Activated CD8-positive, alpha-beta memory T cell treated with anti-CD3 and anti-CD28 coated beads, Interleukin-2, amount 50 U/mL, for 24 hours (primary cell): ENCODE measurements around the gene PSD2.
A peak's percentile ranks its signal among the peaks of the same experiment; 100 is the strongest.

ENCODE experiments used
- DNase-seq: peaks from one replicate; pipeline ENCODE4 v3.0.0-alpha.2; 2020; ENCODE audit errors: extremely low read depth

Gene PSD2

DNA sequence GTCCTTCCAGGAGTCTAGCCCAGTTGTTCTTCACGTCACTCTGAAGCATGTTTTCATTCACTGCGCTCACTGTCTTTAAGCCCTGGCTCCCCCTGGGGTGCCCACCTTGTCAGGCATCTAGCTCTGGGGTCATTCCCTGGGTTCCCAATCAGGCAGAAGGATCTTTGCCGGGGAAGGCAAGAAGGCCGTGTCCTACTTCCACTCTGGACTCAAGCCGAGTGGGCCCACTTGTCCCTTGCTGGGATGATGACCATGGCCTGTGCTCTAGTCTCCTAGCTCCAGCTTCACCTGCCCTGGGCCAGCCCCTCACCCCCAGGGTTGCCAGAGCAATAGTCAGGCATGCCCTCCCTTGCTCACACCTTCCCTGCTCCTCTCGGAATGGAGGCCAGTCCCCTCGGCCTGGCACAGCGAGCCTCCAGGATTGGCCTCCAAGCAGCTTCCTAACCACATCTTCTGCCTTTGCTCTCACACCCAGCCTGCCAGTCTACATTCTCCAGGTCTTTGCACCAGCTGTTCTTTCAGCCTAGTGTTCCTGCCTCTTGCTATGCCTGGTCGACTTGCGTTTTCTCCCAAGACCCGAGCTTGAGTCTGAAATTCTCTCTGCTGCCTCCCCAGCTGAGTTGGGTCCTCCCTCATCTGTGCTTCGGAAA, 32.2 kb upstream of the PSD2 start:
- DNase-seq: no peak

DNA sequence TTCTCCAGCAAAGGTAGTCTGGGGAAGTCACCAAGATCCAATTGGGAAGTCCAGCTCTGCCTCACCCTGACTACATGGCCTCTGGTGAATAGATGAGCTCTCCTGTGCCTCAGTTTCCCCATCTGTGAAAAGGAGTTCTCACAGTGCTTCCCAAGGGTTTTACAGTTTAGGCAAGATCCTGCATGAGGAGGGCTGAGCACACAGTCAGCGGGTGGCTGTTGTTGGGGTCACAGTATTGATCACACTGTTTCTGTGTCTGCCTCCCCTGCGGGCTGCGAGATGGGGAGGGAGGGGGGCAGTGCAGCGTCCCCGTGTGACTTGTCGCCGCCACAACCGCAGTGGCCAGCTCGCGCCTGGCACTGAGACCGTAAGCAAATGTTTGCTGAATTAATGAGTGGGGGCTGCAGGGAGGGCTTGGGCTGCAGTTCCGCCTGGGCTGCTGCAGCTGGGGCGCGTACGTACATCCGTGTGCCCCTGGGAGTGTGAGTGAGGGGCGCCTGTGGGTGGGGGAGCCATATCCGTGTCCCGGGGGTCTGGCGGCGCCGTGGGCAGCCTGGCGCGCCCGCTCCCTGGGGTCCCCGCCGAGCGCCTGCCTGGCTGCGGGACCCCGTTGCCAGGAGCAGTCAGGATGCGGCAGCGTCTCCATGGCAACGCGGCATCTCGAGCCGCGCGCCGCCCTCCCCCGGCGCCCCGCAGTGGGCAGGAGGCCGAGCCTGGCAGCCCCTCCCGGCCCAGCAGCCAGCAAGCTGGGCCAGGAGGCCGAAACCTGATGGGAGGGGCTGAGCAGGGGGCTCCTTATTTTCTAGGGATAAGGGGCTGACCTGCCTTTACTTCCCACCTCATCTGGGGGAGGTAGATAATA, 31.4 kb upstream of the PSD2 start:
- DNase-seq: no peak

DNA sequence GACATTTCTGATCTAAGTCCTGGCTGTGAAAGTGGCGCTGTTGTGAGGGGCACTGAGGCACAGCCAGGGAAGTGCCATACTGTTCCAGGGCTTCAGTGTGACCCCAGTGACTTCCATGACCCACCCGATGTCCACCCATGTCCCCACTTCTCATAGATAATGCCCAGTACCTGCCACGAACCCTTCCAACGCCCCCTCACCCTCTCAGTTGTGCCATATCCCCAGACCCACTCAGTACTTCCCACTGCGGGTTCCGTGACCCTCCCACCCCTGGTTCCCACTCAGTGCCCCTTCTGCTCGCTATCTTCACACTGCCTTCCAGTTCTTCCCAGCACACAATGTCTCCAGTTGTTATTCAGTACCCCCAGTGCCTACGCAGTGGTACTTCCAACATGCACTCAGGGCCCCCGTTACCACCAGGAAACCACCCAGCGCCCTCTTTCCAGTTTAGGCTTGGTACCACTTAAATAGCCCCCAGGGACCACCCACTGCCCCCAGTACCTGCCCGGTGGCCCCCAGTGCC, 30.7 kb upstream of the PSD2 start:
- DNase-seq: no peak

DNA sequence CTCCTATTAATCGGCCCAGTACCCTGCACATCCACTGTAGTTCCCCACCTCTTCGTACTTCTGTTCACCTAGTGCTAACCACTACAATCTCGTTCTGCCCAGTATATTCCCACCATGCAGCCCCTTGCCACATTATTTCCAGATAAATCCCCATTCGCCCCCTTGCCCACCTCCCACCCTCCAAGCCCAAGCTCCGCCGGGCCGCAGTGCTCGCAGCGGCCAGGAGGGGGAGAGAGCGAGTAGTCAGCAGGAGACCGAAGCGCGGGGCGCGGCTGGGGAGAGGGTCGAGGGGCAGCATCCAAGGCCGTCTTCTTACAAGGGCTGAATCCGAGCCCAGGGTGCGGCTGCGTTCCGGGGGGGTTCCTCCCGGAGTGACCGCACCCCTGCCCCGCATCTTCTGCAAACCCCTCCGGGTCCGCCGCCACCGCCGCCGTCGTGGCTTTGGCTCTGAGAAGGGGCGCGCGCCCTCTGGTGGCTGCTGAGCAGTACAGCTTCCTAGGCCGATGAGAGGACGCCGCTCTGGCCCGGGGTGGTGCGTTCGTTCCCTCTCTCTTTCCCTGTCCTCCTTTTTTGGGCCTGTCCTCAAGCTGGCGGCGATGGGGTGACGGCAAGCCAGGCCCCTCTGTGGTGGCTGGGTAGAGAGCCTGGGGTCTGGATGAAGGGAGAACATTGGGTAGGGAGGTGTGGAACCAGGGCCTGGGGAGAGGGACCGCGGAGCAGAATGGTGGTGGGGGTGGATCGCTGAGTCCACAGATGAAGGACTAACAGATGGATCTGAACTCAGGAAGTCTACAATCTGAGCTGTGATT, 30.0 kb upstream of the PSD2 start:
- no peak for DNase-seq

DNA sequence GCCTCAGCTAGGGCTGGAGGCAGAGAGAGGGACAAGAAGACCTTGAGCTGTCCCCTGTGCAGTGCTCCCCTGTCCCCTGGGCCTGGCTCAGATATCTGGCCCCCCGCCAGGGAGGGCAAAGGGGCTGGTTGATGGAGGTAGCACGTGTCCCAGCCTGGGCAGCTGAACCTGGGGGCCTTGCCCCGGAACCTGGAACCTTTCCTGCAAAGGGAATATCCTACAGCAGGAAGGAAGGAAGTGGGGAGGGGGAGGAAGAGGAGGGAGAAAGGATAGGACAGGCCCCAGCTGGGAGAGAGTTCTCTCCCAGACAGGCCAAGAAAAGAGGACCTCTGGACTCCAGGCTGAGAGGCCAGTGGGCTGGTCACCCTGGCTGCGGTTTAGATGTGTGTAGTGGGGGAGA, 27.6 kb upstream of the PSD2 start:
- no peak for DNase-seq

DNA sequence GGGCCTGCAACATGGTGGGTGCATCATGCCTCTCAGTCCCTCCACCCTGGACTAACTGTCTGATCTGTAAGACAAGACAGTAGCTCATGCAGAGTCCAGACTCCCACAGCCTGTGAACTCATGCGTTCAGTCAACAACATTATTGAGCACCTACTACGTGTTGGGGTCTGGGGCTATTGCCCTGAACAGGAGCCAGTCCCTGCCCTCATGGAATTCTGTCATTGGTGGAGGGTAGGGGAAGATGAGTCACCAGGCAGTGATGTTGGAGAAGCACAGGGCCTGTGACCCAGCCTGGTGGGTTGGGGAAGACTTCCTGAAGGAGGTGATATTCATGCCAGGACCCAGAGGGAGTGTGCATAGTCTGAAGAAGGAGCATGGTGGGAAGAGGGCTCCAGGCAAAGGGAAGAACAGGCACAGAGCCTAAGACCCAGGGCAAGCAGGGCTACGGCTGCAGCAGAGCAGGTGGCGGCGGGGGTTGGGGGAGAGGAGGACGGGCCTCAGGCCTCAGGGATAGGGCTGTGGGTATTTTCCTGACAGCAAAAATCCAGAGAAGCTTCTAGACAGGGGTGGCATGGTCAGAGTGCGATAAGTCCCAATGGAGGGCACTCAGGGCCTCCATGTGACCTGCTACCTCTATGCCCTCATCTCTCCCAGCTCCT, 26.7 kb upstream of the PSD2 start:
- DNase-seq: no peak

DNA sequence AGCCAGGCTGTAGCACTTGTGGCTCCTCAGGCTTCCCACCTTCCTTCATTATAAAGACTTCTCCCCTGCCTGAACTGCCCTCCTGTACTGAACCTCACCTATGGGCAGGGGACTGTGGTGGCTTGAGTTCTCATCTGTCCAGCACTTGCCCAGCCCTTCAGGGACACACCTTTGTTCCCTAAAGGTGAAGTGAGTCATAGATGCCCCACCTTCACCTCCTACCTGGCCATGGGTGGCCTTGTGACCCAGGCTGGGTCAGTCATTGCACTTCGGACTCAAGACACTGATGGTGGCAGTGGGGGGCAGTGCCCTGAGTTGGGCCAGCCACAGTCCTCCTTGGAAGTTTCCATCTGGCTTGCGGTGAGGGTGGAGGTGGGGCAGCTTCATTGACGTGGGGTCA, 26.1 kb upstream of the PSD2 start:
- DNase-seq: no peak

DNA sequence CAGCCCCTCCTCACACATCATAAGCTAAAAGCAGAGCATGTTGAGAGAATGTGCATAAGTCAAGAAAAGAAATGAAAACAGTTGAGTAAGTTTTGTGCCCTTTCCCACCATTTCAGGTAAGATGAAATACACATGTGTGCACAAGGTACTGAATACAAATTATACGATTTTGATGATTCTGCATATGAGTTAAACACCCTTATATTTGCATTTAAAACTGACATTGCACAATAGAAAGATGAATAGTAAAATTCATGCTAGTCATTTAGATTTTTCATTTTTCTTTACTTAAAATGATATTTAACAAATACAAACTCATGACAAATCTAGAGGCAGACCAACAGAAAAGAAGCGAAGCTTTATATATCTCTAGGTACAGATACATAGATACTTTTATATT, 24.9 kb upstream of the PSD2 start:
- no peak for DNase-seq

DNA sequence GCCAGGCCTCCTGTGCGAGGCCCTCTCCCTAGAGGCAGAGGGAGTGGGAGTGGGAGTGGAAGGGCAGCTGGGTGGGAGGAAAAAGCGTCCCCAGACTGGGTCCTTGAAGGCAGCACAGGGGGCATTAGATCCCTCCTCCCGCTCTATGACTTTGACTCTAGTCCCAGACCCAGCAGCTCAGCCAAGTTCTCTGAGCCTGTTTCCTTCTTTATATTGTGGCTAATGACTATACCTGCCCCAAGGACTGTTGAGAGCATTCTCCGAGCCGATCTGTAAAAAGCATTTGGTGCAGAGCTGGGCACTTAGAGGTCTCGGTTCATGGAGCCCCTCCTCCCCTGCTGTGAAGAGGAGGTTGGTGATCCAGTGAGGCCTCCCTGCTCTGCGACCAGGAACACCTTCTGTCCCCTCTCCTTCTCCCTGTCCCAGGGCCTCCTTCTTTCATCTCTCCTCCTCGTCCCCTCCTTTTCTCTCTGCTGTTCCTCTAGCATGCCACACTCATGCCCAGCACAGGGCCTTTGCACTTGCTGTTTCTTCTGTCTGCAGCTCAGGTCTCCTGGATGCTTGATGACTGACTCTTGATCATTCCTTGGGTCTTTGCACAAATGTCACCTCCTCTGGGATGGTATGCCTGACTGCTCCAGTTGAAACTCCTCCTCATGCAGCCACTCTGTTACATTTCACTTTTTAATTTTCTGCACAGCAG, 23.4 kb upstream of the PSD2 start:
- DNase-seq: no peak

DNA sequence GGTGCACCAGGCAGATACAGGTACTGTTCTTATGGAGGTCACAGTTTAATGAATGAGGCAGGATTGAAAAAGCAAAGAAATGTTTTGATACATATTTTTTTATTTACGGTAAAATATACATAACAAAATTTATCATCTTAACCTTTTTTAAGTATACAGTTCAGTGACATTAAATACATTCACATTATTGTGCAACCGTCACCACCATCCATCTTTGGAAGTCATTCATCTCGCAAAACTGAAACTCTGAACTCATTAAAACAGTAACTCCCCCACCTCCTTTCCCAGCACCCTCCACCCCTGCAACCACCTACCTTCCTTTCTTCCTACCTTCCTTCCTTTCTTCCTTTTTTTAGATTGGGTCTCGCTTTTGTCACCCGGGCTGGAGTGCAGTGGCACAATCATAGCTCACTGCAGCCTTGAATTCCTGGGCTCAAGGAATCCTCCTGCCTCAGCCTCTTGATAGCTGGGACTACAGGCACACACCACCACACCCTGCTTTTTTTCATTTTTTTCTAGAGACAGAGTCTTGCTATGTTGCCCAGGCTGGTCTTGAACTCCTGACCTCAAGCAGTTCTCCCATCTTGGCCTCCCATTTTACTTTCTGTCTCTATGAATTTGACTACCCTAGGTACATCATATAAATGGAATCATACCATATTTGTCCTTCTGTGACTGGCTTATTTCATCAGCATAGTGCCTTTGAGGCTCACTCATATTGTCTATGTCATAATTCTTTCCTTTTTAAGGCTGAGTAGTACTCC, 22.5 kb upstream of the PSD2 start:
- no peak for DNase-seq

DNA sequence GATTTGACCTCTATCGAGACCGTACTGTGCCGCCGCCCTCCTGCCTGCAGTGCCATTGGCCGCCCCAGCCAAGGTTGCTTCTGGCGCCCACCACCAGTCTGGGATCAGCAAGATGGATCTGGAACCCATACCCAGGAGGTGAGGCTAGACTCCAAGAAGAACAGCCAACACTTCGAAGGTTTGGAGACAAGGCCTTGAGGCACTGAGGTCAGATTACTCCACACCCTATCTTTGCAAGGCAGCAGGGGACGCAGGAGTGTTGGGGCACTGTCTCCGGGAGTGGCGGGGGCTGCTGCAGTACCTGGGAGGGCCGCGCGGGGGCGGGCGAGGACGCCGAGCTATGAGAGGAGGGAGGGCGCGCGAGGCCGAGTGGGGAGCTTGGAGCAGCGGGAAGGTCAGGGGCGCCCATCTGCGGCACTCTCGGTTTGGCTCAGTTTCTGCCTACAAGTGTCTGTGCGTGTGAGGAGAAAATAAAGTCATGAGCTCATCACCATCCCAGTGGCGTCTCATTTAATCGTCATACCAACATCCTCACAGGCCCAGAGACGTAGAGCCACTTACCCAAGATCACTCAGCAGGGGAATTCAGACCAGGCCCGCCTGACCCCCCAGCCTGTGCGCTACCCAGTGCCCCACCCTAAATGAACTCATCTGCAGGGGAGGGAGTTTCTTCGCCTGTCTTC, 20.5 kb upstream of the PSD2 start:
- DNase-seq: peak; percentile 43

DNA sequence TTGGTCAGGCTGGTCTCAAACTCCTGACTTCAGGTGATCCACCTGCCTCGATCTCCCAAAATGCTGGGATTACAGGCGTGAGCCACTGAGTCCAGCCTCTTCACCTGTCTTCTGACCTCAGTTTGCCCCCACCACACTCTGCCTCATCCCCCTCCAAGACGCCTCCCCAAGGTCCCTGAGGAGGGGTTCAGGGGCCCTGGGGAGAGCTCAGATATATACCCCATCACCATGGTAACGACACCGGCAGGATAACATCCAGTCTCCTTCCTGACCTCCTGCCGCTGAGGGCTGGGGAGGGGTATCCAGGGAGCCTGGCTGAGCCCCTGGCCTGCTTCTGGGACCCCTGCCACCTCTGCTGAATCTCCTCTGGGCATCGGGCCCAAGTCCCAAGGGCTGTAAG, 19.7 kb upstream of the PSD2 start:
- no peak for DNase-seq

DNA sequence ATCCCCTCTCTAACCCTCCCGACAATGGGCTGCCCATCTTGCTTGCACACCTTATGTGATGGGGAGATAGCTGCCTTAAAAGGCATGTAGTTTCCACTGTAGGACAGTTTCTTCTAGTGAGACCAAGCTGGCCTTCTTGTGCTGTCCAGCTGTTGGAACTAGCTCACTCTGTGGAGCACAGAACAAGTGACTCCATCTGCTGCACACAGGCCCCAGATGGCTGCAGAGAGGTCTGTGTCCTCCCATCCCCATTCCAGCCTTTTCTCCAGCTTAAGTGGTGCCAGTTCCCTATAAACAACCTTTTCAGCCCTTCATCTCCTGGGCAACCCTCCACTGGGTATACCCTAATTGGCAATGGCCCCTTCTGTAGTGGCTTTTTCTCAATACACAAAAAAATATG, 18.7 kb upstream of the PSD2 start:
- DNase-seq: no peak

DNA sequence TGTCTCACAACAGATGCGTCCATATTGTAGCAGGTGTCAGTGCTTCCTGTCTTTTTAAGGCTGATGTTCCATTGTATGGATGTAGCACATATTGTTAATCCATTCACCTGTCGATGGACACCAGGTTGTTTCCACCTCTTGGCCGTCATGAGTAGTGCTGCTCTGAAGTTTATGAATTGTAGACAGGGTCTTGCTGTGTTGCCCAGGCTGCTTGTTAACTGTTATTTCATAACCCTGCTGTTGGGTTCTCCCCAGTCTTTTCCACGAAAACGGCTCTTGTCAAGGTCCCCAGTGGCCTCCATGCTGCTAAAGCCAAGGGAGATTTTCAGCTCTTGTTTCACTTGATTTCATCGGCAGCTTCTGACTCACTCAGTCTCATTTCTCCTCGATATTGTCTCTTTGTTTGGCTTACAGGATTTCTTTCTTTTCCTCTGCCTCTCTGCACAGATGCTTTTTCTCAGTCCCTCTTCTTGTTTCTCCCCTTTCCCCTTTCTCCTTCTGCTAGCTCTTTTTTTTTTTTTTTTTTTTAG, 12.1 kb upstream of the PSD2 start:
- no peak for DNase-seq

DNA sequence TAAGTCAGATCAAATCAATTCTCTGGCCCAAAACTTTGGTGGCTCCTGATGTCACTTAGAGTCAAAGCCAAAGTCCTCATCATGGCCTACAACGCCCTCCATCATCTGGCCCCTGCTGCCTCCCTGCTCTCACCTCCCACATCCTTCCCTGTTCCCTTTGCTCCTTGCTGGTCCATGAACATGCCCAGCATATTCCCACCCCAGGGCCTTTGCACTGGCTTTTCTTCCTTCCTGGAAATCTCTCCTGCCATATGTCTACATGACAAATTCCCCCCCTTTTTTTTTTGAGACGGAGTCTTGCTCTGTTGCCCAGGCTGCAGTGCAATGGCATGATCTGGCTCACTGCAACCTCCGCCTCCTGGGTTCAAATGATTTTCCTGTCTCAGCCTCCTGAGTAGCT, 11.1 kb upstream of the PSD2 start:
- DNase-seq: no peak

DNA sequence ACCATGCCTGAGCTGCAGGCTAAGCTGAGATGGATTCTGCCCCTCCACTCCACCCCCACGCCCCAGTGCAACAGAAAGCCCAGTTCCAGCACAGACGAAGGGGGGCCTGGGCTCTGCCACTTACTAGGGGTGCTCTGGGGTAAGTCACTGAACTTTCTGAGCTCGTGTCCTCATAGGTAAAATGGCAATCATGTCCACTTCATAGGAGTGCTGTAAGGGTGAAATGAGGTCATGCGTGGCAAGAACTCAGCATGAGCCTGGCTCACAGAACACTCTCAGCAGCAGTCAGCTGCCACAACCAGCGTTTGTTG, 8.4 kb upstream of the PSD2 start:
- no peak for DNase-seq

DNA sequence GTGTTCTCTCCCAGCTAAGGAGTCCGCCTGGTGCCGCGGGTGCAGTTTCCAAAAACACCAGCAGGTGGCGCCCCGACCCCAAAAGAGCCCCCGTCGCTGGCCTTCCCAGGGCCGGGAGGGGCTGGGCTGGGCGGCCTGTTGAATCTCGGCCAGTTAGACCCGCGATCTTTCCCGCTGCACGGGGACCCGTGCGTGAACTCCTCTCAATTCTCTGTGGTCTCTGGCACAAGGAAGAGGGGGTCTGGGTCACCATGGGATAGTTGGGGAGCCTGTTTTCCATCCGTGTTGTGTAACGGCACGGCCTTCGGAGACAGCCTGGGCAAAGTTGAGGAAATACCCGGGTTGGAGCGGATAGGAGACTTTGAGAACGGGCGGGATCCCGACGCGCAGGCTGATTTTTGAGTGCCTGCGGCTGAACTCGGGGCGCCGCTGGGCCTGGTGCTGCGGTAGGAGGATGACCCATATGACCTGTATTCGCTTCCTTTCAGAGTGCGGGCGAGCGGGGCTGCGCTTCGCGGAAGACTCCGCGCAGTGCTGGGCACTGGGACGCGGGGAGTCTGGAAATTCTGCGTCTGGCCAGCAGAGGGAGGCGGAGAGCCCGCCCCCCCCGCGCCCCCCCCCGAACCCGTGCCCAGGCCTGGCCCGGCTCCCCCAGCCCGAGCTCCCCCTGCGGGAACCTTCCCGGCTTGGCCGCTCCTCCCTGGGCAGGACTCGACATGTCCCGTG, 7.9 kb upstream of the PSD2 start:
- DNase-seq: peak; percentile 67

DNA sequence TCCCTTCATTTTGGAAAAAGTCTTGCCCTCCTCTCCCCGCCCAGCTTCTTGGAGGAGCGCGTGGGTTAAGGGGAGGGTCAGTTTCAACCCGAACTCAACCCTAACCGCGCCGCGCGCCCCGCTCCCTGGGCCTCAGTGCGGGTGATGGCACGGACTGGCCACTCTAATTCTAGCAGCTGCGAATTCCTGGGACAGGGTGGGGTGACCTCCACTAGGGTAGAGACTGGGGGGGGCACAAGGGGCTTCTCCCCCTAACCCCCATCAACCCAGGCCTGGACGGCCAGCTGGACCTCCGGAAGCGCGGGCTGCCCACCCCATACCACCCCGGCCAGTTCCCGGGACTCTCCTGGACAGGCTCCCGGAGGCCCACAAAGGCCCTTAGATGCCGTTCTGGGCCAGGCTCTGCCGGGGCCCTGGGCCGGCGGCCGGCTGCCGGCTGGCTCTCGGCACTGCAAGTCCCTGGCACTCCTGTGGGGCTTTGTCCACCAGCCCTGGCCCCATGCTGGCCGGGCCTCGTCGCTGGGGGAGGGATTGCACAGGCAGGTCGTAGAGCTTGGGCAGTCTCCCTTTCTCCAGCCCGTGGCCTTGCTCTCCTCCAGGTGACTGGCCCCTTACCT, 7.2 kb upstream of the PSD2 start:
- DNase-seq: no peak
